ENCODE data around the gene SEC11C. TPM values are rescaled to one million over a fixed set of nuclear protein-coding genes. Genes with fewer than 3 reads are reported as not detected.
"Not testable (repeated sequence)": the region's sequence is repeated elsewhere in the genome, so short reads cannot be mapped to it uniquely, and the experiment has no call there.

SEC11C gene
- total and polyA plus RNA-seq, 4 donors: 31.8 to 65.7 (median 40.6) TPM

- ATAC-seq (ENCODE audit: low FRiP score): no peak
Measured at GRCh38 chr18:59142274-59142673, 2.6 kb downstream of the SEC11C start.

GRCh38 chr18:59142800-59143416, 3.2 kb downstream of the SEC11C start:
- H3K4me3 ChIP-seq (ENCODE audit: low read length in 2 of 2); DNase-seq; H3K27me3 ChIP-seq (ENCODE audit: control insufficient read depth in 1 of 2, insufficient read depth in 2 of 2, low read length in 1 of 2); H3K4me1 ChIP-seq (ENCODE audit: control insufficient read depth in 1 of 2, insufficient read depth in 2 of 2, low read length in 2 of 2); H3K27ac ChIP-seq (ENCODE audit: low read depth in 1 of 2, low read length in 2 of 2); intact Hi-C loops (cut with DNase I); ATAC-seq (ENCODE audit: low FRiP score); H3K36me3 ChIP-seq (ENCODE audit: control insufficient read depth in 1 of 2, insufficient read depth in 2 of 2, low read length in 1 of 2); H3K9me3 ChIP-seq (ENCODE audit: control insufficient read depth, low read length): not testable (repeated sequence)
- 93 to 97% methylated on average over 11 of the region's 11 CpGs for WGBS, 2 donors

More at GRCh38 chr18:59142274-59142673, 2.6 kb downstream of the SEC11C start:
- no peaks in the 10 kb centered on the region for H3K36me3 ChIP-seq (ENCODE audit: control insufficient read depth in 1 of 2, insufficient read depth in 2 of 2, low read length in 1 of 2)
- H3K4me3 ChIP-seq (ENCODE audit: low read length in 2 of 2): no peak overlapping the region
- peaks cover 0 to 3% of the 10 kb centered on the region in 2 donors for H3K4me1 ChIP-seq (ENCODE audit: control insufficient read depth in 1 of 2, insufficient read depth in 2 of 2, low read length in 2 of 2)
- intact Hi-C loops (cut with DNase I): no loop called here
- WGBS, 2 donors: 87 to 88% methylated on average over 6 of the region's 6 CpGs
- H3K9me3 ChIP-seq (ENCODE audit: control insufficient read depth, low read length): no peaks in the 10 kb centered on the region
- H3K27me3 ChIP-seq (ENCODE audit: control insufficient read depth in 1 of 2, insufficient read depth in 2 of 2, low read length in 1 of 2): no peaks in the 10 kb centered on the region
- H3K27ac ChIP-seq (ENCODE audit: low read depth in 1 of 2, low read length in 2 of 2): no peak overlapping the region
- no peak for DNase-seq

GRCh38 chr18:59143441-59143840, 3.8 kb downstream of the SEC11C start:
- H3K9me3 ChIP-seq (ENCODE audit: control insufficient read depth, low read length): no peaks in the 10 kb centered on the region
- no peak for ATAC-seq (ENCODE audit: low FRiP score)
- no peak overlapping the region for H3K27ac ChIP-seq (ENCODE audit: low read depth in 1 of 2, low read length in 2 of 2)
- intact Hi-C loops (cut with DNase I): no loop called here
- 43 to 45% methylated on average over 3 of the region's 3 CpGs for WGBS, 2 donors
- H3K27me3 ChIP-seq (ENCODE audit: control insufficient read depth in 1 of 2, insufficient read depth in 2 of 2, low read length in 1 of 2): no peaks in the 10 kb centered on the region
- peaks cover 0 to 3% of the 10 kb centered on the region in 2 donors for H3K4me1 ChIP-seq (ENCODE audit: control insufficient read depth in 1 of 2, insufficient read depth in 2 of 2, low read length in 2 of 2)
- H3K4me3 ChIP-seq (ENCODE audit: low read length in 2 of 2): no peak overlapping the region
- no peak for DNase-seq
- no peaks in the 10 kb centered on the region for H3K36me3 ChIP-seq (ENCODE audit: control insufficient read depth in 1 of 2, insufficient read depth in 2 of 2, low read length in 1 of 2)

GRCh38 chr18:59144483-59144882, 4.8 kb downstream of the SEC11C start:
- intact Hi-C loops (cut with DNase I): no loop called here
- DNase-seq: no peak
- H3K9me3 ChIP-seq (ENCODE audit: control insufficient read depth, low read length): no peaks in the 10 kb centered on the region

GRCh38 chr18:59145055-59145454, 5.4 kb downstream of the SEC11C start:
- DNase-seq (no peak), ATAC-seq (ENCODE audit: low FRiP score) (no peak)
- H3K27ac ChIP-seq (ENCODE audit: low read depth in 1 of 2, low read length in 2 of 2): no peak overlapping the region
- no peaks in the 10 kb centered on the region for H3K27me3 ChIP-seq (ENCODE audit: control insufficient read depth in 1 of 2, insufficient read depth in 2 of 2, low read length in 1 of 2)
- 58 to 75% methylated on average over 4 of the region's 4 CpGs for WGBS, 2 donors
- H3K36me3 ChIP-seq (ENCODE audit: control insufficient read depth in 1 of 2, insufficient read depth in 2 of 2, low read length in 1 of 2): no peaks in the 10 kb centered on the region
- H3K4me3 ChIP-seq (ENCODE audit: low read length in 2 of 2): no peak overlapping the region
- peaks cover 0 to 3% of the 10 kb centered on the region in 2 donors for H3K4me1 ChIP-seq (ENCODE audit: control insufficient read depth in 1 of 2, insufficient read depth in 2 of 2, low read length in 2 of 2)
- intact Hi-C loops (cut with DNase I): no loop called here
- no peaks in the 10 kb centered on the region for H3K9me3 ChIP-seq (ENCODE audit: control insufficient read depth, low read length)

More at GRCh38 chr18:59144483-59144882, 4.8 kb downstream of the SEC11C start:
- H3K27me3 ChIP-seq (ENCODE audit: control insufficient read depth in 1 of 2, insufficient read depth in 2 of 2, low read length in 1 of 2): no peaks in the 10 kb centered on the region
- H3K4me1 ChIP-seq (ENCODE audit: control insufficient read depth in 1 of 2, insufficient read depth in 2 of 2, low read length in 2 of 2): peaks cover 0 to 3% of the 10 kb centered on the region in 2 donors
- H3K36me3 ChIP-seq (ENCODE audit: control insufficient read depth in 1 of 2, insufficient read depth in 2 of 2, low read length in 1 of 2): no peaks in the 10 kb centered on the region
- H3K4me3 ChIP-seq (ENCODE audit: low read length in 2 of 2): no peak overlapping the region
- no peak for ATAC-seq (ENCODE audit: low FRiP score)
- no peak overlapping the region for H3K27ac ChIP-seq (ENCODE audit: low read depth in 1 of 2, low read length in 2 of 2)

GRCh38 chr18:59148192-59148591, 8.5 kb downstream of the SEC11C start:
- H3K36me3 ChIP-seq (ENCODE audit: control insufficient read depth in 1 of 2, insufficient read depth in 2 of 2, low read length in 1 of 2): peaks cover 0 to 2% of the 10 kb centered on the region in 2 donors
- no peak for DNase-seq
- H3K4me1 ChIP-seq (ENCODE audit: control insufficient read depth in 1 of 2, insufficient read depth in 2 of 2, low read length in 2 of 2): no peaks in the 10 kb centered on the region
- no peak for ATAC-seq (ENCODE audit: low FRiP score)
- no peak overlapping the region for H3K4me3 ChIP-seq (ENCODE audit: low read length in 2 of 2)
- no peak overlapping the region for H3K27ac ChIP-seq (ENCODE audit: low read depth in 1 of 2, low read length in 2 of 2)
- no peaks in the 10 kb centered on the region for H3K27me3 ChIP-seq (ENCODE audit: control insufficient read depth in 1 of 2, insufficient read depth in 2 of 2, low read length in 1 of 2)
- WGBS, 2 donors: 93 to 97% methylated on average over 8 of the region's 8 CpGs
- no peaks in the 10 kb centered on the region for H3K9me3 ChIP-seq (ENCODE audit: control insufficient read depth, low read length)
- intact Hi-C loops (cut with DNase I): no loop called here

- Histone ChIP-seq H3K27ac (ENCODE audit: low read depth in 1 of 2, low read length in 2 of 2) (no peak overlapping the region), H3K4me3 (ENCODE audit: low read length in 2 of 2) (no peak overlapping the region), H3K9me3 (ENCODE audit: control insufficient read depth, low read length) (no peaks in the 10 kb centered on the region), H3K27me3 (ENCODE audit: control insufficient read depth in 1 of 2, insufficient read depth in 2 of 2, low read length in 1 of 2) (no peaks in the 10 kb centered on the region), H3K36me3 (ENCODE audit: control insufficient read depth in 1 of 2, insufficient read depth in 2 of 2, low read length in 1 of 2) (peaks cover 0 to 2% of the 10 kb centered on the region in 2 donors), H3K4me1 (ENCODE audit: control insufficient read depth in 1 of 2, insufficient read depth in 2 of 2, low read length in 2 of 2) (no peaks in the 10 kb centered on the region)
- 87 to 88% methylated on average over 2 of the region's 2 CpGs for WGBS, 2 donors
- intact Hi-C loops (cut with DNase I): no loop called here
- DNase-seq: no peak
- ATAC-seq (ENCODE audit: low FRiP score): no peak
Measured at GRCh38 chr18:59149007-59149406, 9.3 kb downstream of the SEC11C start.

- no peak for DNase-seq
- Histone ChIP-seq H3K4me1 (ENCODE audit: control insufficient read depth in 1 of 2, insufficient read depth in 2 of 2, low read length in 2 of 2) (no peaks in the 10 kb centered on the region), H3K27ac (ENCODE audit: low read depth in 1 of 2, low read length in 2 of 2) (no peak overlapping the region), H3K36me3 (ENCODE audit: control insufficient read depth in 1 of 2, insufficient read depth in 2 of 2, low read length in 1 of 2) (peaks cover 0 to 2% of the 10 kb centered on the region in 2 donors), H3K27me3 (ENCODE audit: control insufficient read depth in 1 of 2, insufficient read depth in 2 of 2, low read length in 1 of 2) (no peaks in the 10 kb centered on the region), H3K9me3 (ENCODE audit: control insufficient read depth, low read length) (no peaks in the 10 kb centered on the region), H3K4me3 (ENCODE audit: low read length in 2 of 2) (no peak overlapping the region)
- 92 to 93% methylated on average over 8 of the region's 8 CpGs for WGBS, 2 donors
- no peak for ATAC-seq (ENCODE audit: low FRiP score)
- intact Hi-C loops (cut with DNase I): no loop called here
Measured at GRCh38 chr18:59149416-59149815, 9.7 kb downstream of the SEC11C start.

- peaks cover 0 to 2% of the 10 kb centered on the region in 2 donors for H3K36me3 ChIP-seq (ENCODE audit: control insufficient read depth in 1 of 2, insufficient read depth in 2 of 2, low read length in 1 of 2)
- ATAC-seq (ENCODE audit: low FRiP score): no peak
- WGBS, 2 donors: 86 to 90% methylated on average over 11 of the region's 11 CpGs
Measured at GRCh38 chr18:59150236-59150635, 10.6 kb downstream of the SEC11C start.

More at GRCh38 chr18:59150236-59150635, 10.6 kb downstream of the SEC11C start:
- no peaks in the 10 kb centered on the region for H3K4me1 ChIP-seq (ENCODE audit: control insufficient read depth in 1 of 2, insufficient read depth in 2 of 2, low read length in 2 of 2)
- H3K9me3 ChIP-seq (ENCODE audit: control insufficient read depth, low read length): no peaks in the 10 kb centered on the region
- H3K27me3 ChIP-seq (ENCODE audit: control insufficient read depth in 1 of 2, insufficient read depth in 2 of 2, low read length in 1 of 2): no peaks in the 10 kb centered on the region
- no peak overlapping the region for H3K4me3 ChIP-seq (ENCODE audit: low read length in 2 of 2)
- no peak overlapping the region for H3K27ac ChIP-seq (ENCODE audit: low read depth in 1 of 2, low read length in 2 of 2)
- DNase-seq: no peak
- intact Hi-C loops (cut with DNase I): no loop called here

All from aorta (tissue), 5 donors.